Skeletal muscle tissue (tissue), 4 donors: ENCODE measurements around the gene TRIM22. TPM values are rescaled to one million over a fixed set of nuclear protein-coding genes. Genes with fewer than 3 reads are reported as not detected.
"Not testable (repeated sequence)": the region's sequence is repeated elsewhere in the genome, so short reads cannot be mapped to it uniquely, and the experiment has no call there.

Experiments used
- H3K27ac ChIP-seq: one replicate; pipeline ENCODE4 v1.7.0; 2013; ENCODE audit warnings: mild to moderate bottlenecking, low read depth, low read length, inconsistent platforms
- H3K27me3 ChIP-seq, 3 donors: one replicate each; pipeline ENCODE4 v1.7.0; 2013; ENCODE audit warnings: low read length in 3 of 3; ENCODE audit not compliant: control insufficient read depth in 3 of 3, insufficient read depth in 3 of 3
- H3K36me3 ChIP-seq, 3 donors: one replicate each; pipeline ENCODE4 v1.7.0; 2013; ENCODE audit warnings: low read length in 3 of 3; ENCODE audit not compliant: control insufficient read depth in 3 of 3, insufficient read depth in 3 of 3
- H3K4me1 ChIP-seq, 3 donors: one replicate each; pipeline ENCODE4 v1.7.0; 2013; ENCODE audit warnings: low read length in 3 of 3, mild to moderate bottlenecking in 3 of 3; ENCODE audit not compliant: control insufficient read depth in 3 of 3, insufficient read depth in 3 of 3
- H3K4me3 ChIP-seq, 3 donors: one replicate each; pipeline ENCODE4 v1.7.0; 2013; ENCODE audit warnings: low read length in 3 of 3
- H3K9ac ChIP-seq, 3 donors: one replicate each; pipeline ENCODE4 v1.7.0; 2013; ENCODE audit warnings: low read length in 3 of 3, mild to moderate bottlenecking in 3 of 3, moderate library complexity in 2 of 3, low read depth in 1 of 3
- H3K9me3 ChIP-seq, 3 donors: one replicate each; pipeline ENCODE4 v1.7.0; 2013; ENCODE audit warnings: low read length in 3 of 3; ENCODE audit not compliant: control insufficient read depth in 3 of 3
- total RNA-seq: library from RNA; depleted of rRNA; stranded (reverse); fragments of >200 nt; gene quantifications from one replicate; pipeline ENCODE4 v1.2.3, GENCODE V29; 2014
- donor health status: Osteomylitis.

TRIM22 gene
- total RNA-seq, 1 donor from 2014 or later, result 13.0 TPM

GRCh38 chr11:5703741-5704536, 14.3 kb downstream of the TRIM22 start:
- Histone ChIP-seq H3K4me3 (no peak overlapping the region), H3K27ac (no peak overlapping the region), H3K36me3 (peaks cover 0 to 16% (median 10%) of the 10 kb centered on the region in 3 donors), H3K27me3 (no peaks in the 10 kb centered on the region), H3K9ac (no peak overlapping the region), H3K9me3 (no peaks in the 10 kb centered on the region), H3K4me1 (no peaks in the 10 kb centered on the region)

DNA sequence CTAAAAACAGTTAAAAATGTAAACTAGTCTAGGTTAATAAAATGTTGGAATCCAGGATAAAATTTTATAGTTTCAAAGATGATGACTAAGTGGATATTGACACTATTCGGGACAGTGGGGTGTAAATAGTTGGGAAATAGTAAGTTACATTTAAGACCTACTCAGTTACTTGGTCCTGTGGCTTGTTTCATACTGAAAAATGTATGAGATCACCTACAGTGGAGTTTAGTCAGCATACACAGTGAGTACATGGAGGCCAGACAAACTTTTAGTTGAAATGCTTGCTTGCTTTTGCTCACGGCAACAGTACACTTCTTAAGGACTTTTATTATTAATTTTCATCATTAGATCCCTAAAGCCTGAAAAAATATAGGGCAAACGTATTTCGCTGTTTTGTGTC, 16.1 kb downstream of the TRIM22 start:
- no peak overlapping the region for H3K4me3 ChIP-seq
- no peaks in the 10 kb centered on the region for H3K4me1 ChIP-seq
- no peaks in the 10 kb centered on the region for H3K9me3 ChIP-seq
- no peaks in the 10 kb centered on the region for H3K27me3 ChIP-seq
- no peak overlapping the region for H3K27ac ChIP-seq
- peaks cover 0 to 21% (median 10%) of the 10 kb centered on the region in 3 donors for H3K36me3 ChIP-seq
- H3K9ac ChIP-seq, result no peak overlapping the region

- no peaks in the 10 kb centered on the region for H3K27me3 ChIP-seq
- H3K27ac ChIP-seq, result no peak overlapping the region
- no peak overlapping the region for H3K9ac ChIP-seq
- no peaks in the 10 kb centered on the region for H3K4me1 ChIP-seq
- peaks cover 0 to 13% (median 7%) of the 10 kb centered on the region in 3 donors for H3K36me3 ChIP-seq
- H3K4me3 ChIP-seq, result no peak overlapping the region
- no peaks in the 10 kb centered on the region for H3K9me3 ChIP-seq
Measured at GRCh38 chr11:5712507-5712906, 22.9 kb downstream of the TRIM22 start.

- Histone ChIP-seq H3K36me3 (peaks cover 0 to 7% (median 0%) of the 10 kb centered on the region in 3 donors), H3K4me3 (no peak overlapping the region), H3K27me3 (no peaks in the 10 kb centered on the region), H3K4me1 (no peaks in the 10 kb centered on the region), H3K9me3 (no peaks in the 10 kb centered on the region), H3K27ac (no peak overlapping the region), H3K9ac (no peak overlapping the region)
Measured at GRCh38 chr11:5713695-5714094, 24.1 kb downstream of the TRIM22 start.

GRCh38 chr11:5716518-5716917, 26.9 kb downstream of the TRIM22 start:
- not testable (repeated sequence) for H3K27ac ChIP-seq, H3K4me1 ChIP-seq, H3K9ac ChIP-seq, H3K27me3 ChIP-seq, H3K36me3 ChIP-seq, H3K9me3 ChIP-seq, H3K4me3 ChIP-seq

- no peaks in the 10 kb centered on the region for H3K4me1 ChIP-seq
- no peak overlapping the region for H3K9ac ChIP-seq
- no peak overlapping the region for H3K27ac ChIP-seq
- H3K9me3 ChIP-seq, result peaks cover 0 to 2% (median 2%) of the 10 kb centered on the region in 3 donors
- H3K4me3 ChIP-seq, result no peak overlapping the region
- no peaks in the 10 kb centered on the region for H3K36me3 ChIP-seq
- no peaks in the 10 kb centered on the region for H3K27me3 ChIP-seq
Measured at GRCh38 chr11:5719703-5720495, 30.3 kb downstream of the TRIM22 start.

- Histone ChIP-seq H3K9ac (no peak overlapping the region), H3K27ac (no peak overlapping the region), H3K4me3 (no peak overlapping the region), H3K36me3 (no peaks in the 10 kb centered on the region), H3K4me1 (no peaks in the 10 kb centered on the region), H3K27me3 (no peaks in the 10 kb centered on the region), H3K9me3 (peaks cover 0 to 2% (median 2%) of the 10 kb centered on the region in 3 donors)
Measured at GRCh38 chr11:5722622-5723021, 33.0 kb downstream of the TRIM22 start.

GRCh38 chr11:5726351-5726750, 36.8 kb downstream of the TRIM22 start:
- Histone ChIP-seq H3K9ac (no peak overlapping the region), H3K4me3 (no peak overlapping the region), H3K27me3 (no peaks in the 10 kb centered on the region), H3K27ac (no peak overlapping the region), H3K4me1 (no peaks in the 10 kb centered on the region), H3K9me3 (no peaks in the 10 kb centered on the region), H3K36me3 (no peaks in the 10 kb centered on the region)

GRCh38 chr11:5727691-5728090, 38.1 kb downstream of the TRIM22 start:
- no peak overlapping the region for H3K9ac ChIP-seq
- H3K4me1 ChIP-seq, result no peaks in the 10 kb centered on the region
- no peak overlapping the region for H3K27ac ChIP-seq
- no peak overlapping the region for H3K4me3 ChIP-seq
- H3K36me3 ChIP-seq, result no peaks in the 10 kb centered on the region
- H3K9me3 ChIP-seq, result no peaks in the 10 kb centered on the region
- H3K27me3 ChIP-seq, result no peaks in the 10 kb centered on the region

DNA sequence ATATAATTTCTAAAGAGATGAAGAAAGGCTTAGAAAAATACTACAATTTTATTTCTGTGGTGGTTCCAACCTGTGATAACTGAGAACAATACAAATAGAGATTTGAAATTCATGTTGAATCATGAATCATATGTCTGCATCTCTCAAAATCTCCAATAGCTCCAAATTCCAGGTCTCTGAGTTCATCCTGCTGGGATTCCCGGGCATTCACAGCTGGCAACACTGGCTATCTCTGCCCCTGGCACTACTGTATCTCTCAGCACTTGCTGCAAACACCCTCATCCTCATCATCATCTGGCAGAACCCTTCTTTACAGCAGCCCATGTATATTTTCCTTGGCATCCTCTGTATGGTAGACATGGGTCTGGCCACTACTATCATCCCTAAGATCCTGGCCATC, 46.8 kb downstream of the TRIM22 start, which contains the start of gene OR56B1:
TSS of gene OR56B1 (plus strand) at position 53 of the 400 bp plus-strand sequence. CDS start at position 122, 69 bp downstream.
- peaks cover 0 to 5% (median 0%) of the 10 kb centered on the region in 3 donors for H3K4me1 ChIP-seq
- no peaks in the 10 kb centered on the region for H3K9me3 ChIP-seq
- H3K27ac ChIP-seq, result no peak within 1 kb of the TSS
- no peaks in the 10 kb centered on the region for H3K36me3 ChIP-seq
- no peak within 1 kb of the TSS for H3K4me3 ChIP-seq
- no peaks in the 10 kb centered on the region for H3K27me3 ChIP-seq
- H3K9ac ChIP-seq, result no peak within 1 kb of the TSS
